CD4-positive, alpha-beta T cell treated with Interleukin-4 for 1 hour (primary cell): ENCODE measurements around the gene CERS6.
A peak's percentile ranks its signal among the peaks of the same experiment; 100 is the strongest.

Source experiments
- DNase-seq, 2 donors: peaks; one replicate each; pipeline ENCODE4 v3.0.0-alpha.2; 2020 to 2022

Gene CERS6

GRCh38 chr2:168713325-168713724 lies 257.3 kb downstream of the CERS6 start:
- no peak for DNase-seq

DNA sequence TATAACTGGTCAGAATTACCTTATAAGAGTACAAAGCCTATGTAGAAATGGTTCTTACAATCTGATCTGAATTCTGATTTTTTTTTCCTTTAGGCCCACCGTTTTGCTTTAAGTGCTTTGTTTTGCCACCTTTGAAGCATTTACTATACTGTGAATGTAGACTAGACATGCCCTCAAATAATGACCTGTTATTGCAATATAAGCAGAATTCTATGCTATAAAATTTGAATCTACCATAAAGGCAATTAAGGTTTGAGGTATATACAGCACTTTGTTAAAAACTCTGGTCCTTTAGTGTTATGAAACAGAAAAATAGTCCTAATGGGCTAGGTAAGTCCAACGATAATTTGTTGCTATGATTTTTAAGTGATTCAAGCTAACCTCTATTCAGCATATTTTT lies 259.8 kb downstream of the CERS6 start:
- no peak for DNase-seq

DNA sequence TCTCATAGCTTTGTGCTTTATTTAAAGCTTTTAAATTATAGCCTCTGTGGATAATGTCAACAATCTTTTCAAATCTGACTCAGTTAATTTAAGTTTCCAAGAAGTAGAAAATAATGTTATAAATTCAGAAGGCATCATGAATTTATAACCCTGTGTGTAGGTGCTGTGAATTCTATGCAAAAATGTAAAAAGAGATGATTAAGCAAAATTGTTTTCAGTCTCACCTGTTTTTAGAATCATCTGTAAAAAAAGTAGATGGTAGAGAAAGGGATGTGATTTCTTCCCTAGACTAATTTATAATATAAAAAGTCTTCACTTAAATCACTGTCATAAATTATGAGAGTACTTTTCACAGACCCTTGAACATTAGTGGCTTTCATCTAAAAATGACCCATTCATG lies 260.8 kb downstream of the CERS6 start:
- DNase-seq: no peak

- peak in 1 of 2 donors; percentile 3 for DNase-seq
These were observed 261.9 kb downstream of the CERS6 start for GRCh38 chr2:168717790-168718502.

GRCh38 chr2:168718622-168719021 lies 262.6 kb downstream of the CERS6 start:
- no peak for DNase-seq

GRCh38 chr2:168719446-168719845 lies 263.4 kb downstream of the CERS6 start:
- no peak for DNase-seq

DNA sequence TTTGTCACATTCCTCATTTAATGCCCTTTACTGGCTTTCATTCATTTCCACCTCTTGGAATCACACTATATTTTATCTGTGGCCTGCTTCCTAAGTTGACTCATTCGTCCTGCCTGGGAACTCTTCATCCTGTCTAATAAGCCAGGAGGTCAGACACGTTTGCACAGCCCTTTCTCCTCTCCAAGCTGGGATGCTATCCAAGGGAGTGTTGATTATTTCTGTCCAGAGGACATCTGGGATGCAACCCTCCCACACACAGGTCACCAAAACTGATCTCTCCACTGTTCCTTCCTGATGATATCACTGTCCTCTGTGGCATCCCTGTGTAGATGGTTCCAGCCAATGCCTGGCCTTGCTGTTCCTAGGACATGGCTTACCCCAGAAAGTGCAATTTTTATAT lies 266.5 kb downstream of the CERS6 start:
- no peak for DNase-seq

DNA sequence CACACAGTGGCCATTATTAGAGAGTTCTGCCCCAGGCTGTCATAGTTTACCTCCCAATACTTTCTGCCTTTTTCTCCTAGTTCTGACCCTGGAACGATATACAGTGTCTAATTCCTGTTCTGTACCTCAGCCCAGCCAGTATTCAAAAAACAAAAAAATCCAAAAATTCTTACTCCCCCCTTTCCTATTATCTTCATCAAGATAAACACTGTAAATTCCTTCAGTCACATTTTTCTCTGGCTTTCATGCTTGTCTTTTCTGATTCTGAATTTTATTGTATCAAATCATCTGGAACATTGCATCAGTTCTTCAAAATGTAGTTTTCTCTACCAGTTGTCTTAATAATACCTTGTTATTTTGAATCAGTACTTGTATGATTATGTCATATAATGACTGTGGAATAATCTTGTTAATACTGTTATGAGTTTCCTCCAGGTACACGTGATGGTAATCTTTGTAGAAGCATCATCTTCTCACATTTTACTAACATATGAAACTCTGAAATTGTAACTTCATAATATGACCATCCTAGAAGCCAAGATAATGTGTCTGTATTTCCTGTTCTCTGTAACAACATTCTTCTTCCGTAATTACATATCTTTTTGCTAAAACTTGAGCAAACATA lies 267.3 kb downstream of the CERS6 start:
- no peak for DNase-seq

DNA sequence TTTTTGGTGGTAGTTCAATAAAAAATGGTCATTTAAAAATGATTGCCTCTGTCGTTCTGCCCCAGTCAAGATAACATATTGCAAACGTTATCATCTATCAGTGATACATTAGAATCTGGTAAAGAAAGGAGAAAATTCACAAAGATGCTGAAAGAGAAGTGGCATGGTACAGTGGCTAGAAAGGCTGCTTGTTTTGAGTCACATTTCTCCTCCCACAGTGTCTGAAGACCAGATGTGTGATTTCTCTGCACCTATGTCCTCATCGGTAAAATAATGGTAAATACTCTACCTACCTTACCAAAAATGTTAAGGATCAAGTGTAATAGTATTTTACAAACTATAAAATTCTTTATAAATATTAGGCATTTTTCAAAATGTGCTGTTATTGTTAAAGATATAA lies 270.3 kb downstream of the CERS6 start:
- DNase-seq: no peak

DNA sequence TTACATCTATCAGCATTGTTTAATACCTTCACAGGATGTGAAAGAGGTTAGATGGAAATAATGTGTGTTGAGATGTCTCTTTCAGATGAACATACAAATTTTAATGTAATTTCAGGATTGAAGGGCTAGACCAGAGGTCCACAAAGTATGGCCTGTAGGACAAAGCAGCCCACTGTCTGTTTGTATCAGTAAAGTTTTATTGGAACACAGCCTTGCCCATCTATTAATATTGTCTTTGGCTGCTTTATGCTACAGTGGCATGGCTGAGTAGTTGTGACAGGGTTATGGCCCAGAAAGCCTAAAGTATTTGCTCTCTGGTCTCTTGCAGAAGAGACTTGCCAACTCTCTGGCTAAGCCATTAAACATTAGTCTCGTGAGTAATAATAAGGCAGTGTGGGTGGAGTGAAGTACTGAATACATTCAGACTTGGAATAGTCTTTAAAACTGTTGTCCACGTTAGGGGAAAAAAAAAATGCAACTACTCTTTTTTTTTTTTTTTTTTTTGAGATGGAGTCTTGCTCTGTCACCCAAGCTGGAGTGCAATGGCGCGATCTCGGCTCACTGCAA lies 271.9 kb downstream of the CERS6 start:
- no peak for DNase-seq

- no peak for DNase-seq
These were observed 273.4 kb downstream of the CERS6 start for GRCh38 chr2:168729455-168729854.

- DNase-seq: no peak
These were observed 274.3 kb downstream of the CERS6 start for GRCh38 chr2:168730344-168730743.

GRCh38 chr2:168731002-168731401 lies 274.9 kb downstream of the CERS6 start:
- DNase-seq: no peak

DNA sequence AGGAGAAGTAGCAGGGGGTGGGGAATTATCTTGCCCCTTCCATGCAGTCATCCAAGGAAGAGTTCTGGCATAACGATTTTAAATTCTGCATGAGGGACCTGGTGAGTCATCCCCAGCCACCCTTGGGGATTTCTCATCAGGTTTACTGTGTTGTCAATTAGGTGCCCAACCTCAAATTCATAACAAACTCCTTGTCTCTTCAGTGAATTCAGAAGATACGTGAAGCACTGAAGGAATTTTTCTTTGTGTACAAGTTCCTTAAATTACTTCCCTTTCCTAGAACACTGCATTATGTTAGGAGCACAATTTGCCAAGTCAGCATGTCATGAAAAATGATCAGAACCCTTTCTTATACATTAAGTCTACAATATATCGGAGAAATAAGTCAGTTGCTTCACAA lies 275.5 kb downstream of the CERS6 start:
- no peak for DNase-seq

DNA sequence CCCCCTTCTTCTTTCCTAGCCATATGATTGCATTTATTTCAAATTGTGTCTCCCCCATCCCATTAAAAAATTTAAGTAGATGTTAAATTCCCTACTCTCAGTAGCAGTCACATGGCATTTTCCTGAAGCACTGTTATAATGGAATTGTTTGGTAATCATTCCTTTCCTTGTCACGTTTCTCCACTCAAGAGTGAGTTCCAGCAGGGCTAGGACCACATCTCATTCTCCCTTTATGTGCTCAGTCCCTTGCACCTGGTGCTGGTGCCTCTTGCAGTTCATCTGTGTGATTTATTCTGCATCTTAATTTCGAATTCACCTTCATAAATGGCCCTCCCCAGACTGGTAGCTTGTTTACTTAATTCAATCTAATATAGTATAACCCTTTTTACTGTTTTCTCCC lies 276.0 kb downstream of the CERS6 start:
- no peak for DNase-seq

DNA sequence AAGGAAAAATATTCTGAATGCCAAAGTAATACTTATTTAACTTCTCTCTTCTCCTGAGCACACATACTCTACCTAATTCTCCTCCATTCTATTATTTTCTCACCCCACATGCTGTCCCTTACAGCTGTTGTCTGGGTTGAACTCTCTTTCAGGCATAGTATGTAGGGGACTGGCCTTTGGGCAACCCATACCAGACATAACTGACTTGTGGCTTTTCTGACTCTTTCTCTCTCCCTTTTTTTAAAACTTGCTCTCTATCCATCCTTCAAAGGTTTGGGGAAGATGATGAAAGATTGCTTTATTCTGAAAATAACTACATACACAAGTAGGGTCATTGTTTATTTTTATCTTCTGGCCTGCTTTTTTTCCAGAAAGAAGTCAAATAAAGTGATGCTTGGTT lies 276.4 kb downstream of the CERS6 start:
- DNase-seq: no peak

DNA sequence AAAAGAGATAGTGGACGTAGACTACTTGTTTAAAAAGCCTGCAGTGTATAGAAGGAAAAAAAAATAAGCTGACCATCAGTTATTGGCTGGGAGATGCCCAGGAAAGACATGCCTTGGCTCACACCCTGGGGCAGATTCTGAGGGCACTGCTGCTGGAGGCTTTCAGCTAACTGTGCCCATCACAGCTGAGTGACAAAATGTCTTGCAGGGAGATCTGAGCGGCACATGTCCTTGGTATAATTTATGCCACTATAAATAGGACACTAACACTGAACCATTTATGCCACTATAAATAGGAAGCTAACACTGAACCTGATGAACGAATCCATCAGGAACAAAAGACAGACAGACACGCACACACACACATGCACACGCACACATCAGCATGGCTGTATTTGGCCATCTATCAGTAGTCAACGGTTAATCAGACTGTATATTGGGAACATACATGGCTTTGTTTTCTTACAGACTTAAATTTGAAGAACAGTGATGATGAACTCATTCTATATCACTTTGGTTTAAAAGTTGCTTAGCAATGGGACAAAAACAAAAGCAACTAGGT lies 278.2 kb downstream of the CERS6 start:
- no peak for DNase-seq

GRCh38 chr2:168736649-168737445 lies 280.8 kb downstream of the CERS6 start:
- DNase-seq: no peak

DNA sequence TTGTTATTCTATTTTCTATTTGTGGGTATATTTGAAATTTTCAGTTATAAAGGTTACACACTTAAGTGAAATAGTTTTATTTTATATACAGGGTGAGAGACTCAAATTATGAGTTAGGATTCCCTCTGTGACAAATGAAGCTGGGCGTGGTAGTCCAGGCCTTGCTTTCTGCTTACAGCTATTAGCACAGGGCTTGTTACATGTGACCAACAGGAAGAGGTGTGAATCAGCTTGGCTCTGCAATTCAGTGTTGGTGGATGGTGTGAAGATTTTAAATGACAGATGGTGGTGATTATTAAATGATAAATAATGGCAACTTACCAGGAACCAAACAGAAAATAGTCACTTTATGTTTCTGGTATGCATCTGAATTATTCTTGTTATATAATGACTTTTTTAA lies 282.0 kb downstream of the CERS6 start:
- DNase-seq: peak in 1 of 2 donors; percentile 14

- DNase-seq: no peak
These were observed 284.3 kb downstream of the CERS6 start for GRCh38 chr2:168740360-168740759.

GRCh38 chr2:168740788-168741187 lies 284.7 kb downstream of the CERS6 start:
- DNase-seq: no peak

DNA sequence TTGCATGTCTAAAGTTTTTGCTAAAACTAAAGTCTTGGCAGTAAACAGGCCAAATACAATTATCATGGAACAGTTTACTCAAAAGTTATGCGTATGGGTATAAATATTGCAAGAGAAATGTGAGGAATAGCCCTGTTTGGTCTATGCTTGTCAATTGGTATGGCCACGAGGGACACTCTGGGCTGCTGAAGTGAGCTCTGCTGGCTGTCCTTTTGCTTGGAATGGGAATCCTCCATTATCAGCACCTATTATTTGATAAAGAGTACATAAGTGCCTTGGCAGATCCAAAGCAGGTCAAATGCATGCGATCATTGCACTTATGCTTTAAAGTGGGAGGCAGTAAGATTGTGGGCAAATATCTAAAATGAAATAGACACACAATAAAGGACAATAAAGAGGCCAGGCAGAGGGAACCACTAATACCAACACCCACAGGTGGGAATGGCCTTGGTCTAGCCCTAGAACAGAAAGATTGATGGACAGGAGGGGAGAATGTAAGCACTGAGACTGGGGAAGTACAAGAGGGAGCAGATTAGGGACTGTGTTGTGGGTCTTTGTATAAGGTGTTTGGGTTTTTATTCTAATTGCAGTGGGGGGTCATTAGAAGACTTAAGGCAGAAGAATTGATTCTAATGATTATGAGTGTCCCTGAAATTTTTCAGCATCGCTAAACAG lies 286.3 kb downstream of the CERS6 start:
- no peak for DNase-seq

- DNase-seq: no peak
These were observed 288.8 kb downstream of the CERS6 start for GRCh38 chr2:168744844-168745243.
